IMR-90 (cell line): ENCODE data around the gene HOXD13. TPM values are rescaled to one million over a fixed set of nuclear protein-coding genes. Genes with fewer than 3 reads are reported as not detected.

Experiments
- ATAC-seq: fragments of 200-7000 bp; cut with Tn5 transposase; 2 replicates; pipeline ENCODE4 v1.9.1; 2020; ENCODE audit warnings: low read depth, mild to moderate bottlenecking, moderate library complexity
- BruUV-seq: library from RNA; stranded (reverse); fragments of 400-500 nt; replicated peaks from 2 replicates; lab custom pipeline; 2021; lab: Mats Ljungman, UMichigan
- CTCF ChIA-PET: fragments of 300-600 bp; formaldehyde crosslinking; extraction: SDS; loops from one replicate; lab custom pipeline; 2021; ENCODE audit warnings: antibody characterized with exemption; lab: Yijun Ruan, JAX
- POLR2A ChIA-PET: fragments of 300-600 bp; sonication (Branson Sonifier 250); formaldehyde crosslinking; loops from one replicate; lab custom pipeline; 2022; ENCODE audit warnings: antibody characterized with exemption; ENCODE audit not compliant: unreplicated experiment; lab: Charles Lee
- DNase-seq: peaks from one replicate; pipeline ENCODE4 v3.0.0; 2013
- H2AFZ ChIP-seq: replicated peaks from 2 replicates; pipeline ENCODE3; 2013; ENCODE audit warnings: low read length, mild to moderate bottlenecking; ENCODE audit not compliant: poor library complexity
- H2AK5ac ChIP-seq: 2 replicates; pipeline ENCODE4 v1.6.1; 2013; ENCODE audit warnings: low read depth, low read length, inconsistent platforms
- H2AK9ac ChIP-seq: replicated peaks from 2 replicates; pipeline ENCODE3; 2013; ENCODE audit warnings: mild to moderate bottlenecking, low read depth, low read length, moderate library complexity; ENCODE audit not compliant: poor library complexity
- H2BK120ac ChIP-seq: 2 replicates; pipeline ENCODE4 v1.6.1; 2013; ENCODE audit warnings: low read depth, low read length, inconsistent platforms
- H2BK15ac ChIP-seq: 3 replicates; pipeline ENCODE4 v1.6.1; 2013; ENCODE audit warnings: low read depth, low read length, inconsistent platforms
- H2BK20ac ChIP-seq: 2 replicates; pipeline ENCODE4 v1.6.1; 2013; ENCODE audit warnings: low read depth, mild to moderate bottlenecking, inconsistent platforms, low read length, moderate library complexity
- H2BK5ac ChIP-seq: 2 replicates; pipeline ENCODE4 v1.6.1; 2013; ENCODE audit warnings: mild to moderate bottlenecking, low read depth, low read length, inconsistent platforms; ENCODE audit not compliant: poor library complexity, severe bottlenecking
- H3K14ac ChIP-seq: replicated peaks from 2 replicates; pipeline ENCODE4 v1.6.1; 2013; ENCODE audit warnings: low read depth, low read length, inconsistent platforms
- H3K18ac ChIP-seq: 2 replicates; pipeline ENCODE4 v1.6.1; 2013; ENCODE audit warnings: low read depth, low read length, control low read depth
- H3K23ac ChIP-seq: 2 replicates; pipeline ENCODE4 v1.6.1; 2013; ENCODE audit warnings: low read depth, low read length, inconsistent platforms
- H3K27ac ChIP-seq: 2 replicates; pipeline ENCODE4 v1.5.1; 2013; ENCODE audit warnings: mild to moderate bottlenecking, control low read depth, low read length; ENCODE audit not compliant: insufficient read depth
- H3K27me3 ChIP-seq: 2 replicates; pipeline ENCODE4 v1.6.1; 2013; ENCODE audit warnings: low read length; ENCODE audit not compliant: control insufficient read depth, insufficient read depth
- H3K36me3 ChIP-seq: 2 replicates; pipeline ENCODE4 v1.6.1; 2013; ENCODE audit warnings: low read length, mixed read lengths; ENCODE audit not compliant: control insufficient read depth, insufficient read depth
- H3K4ac ChIP-seq: 2 replicates; pipeline ENCODE4 v1.6.1; 2013; ENCODE audit warnings: low read depth, low read length, inconsistent platforms
- H3K4me1 ChIP-seq: 2 replicates; pipeline ENCODE4 v1.6.1; 2013; ENCODE audit warnings: low read length, mixed read lengths; ENCODE audit not compliant: control insufficient read depth, insufficient read depth
- H3K4me2 ChIP-seq: 2 replicates; pipeline ENCODE4 v1.6.1; 2013; ENCODE audit warnings: low read depth, mild to moderate bottlenecking, control low read depth, low read length, moderate library complexity
- H3K4me3 ChIP-seq: 2 replicates; pipeline ENCODE4 v1.5.1; 2013; ENCODE audit warnings: low read depth, mild to moderate bottlenecking, control low read depth, low read length, moderate library complexity; ENCODE audit not compliant: insufficient read depth
- H3K56ac ChIP-seq: 2 replicates; pipeline ENCODE4 v1.6.1; 2013; ENCODE audit warnings: low read length, inconsistent platforms; ENCODE audit not compliant: insufficient read depth; ENCODE audit errors: extremely low read depth
- H3K79me1 ChIP-seq, 2 experiments: 2 replicates each; pipeline ENCODE4 v1.6.1; 2013; ENCODE audit warnings: low read length in 2 of 2, inconsistent platforms in 1 of 2, low read depth in 1 of 2
- H3K9ac ChIP-seq: 2 replicates; pipeline ENCODE4 v1.6.1; 2013; ENCODE audit warnings: low read depth, low read length, control low read depth
- H3K9me1 ChIP-seq: 2 replicates; pipeline ENCODE4 v1.6.1; 2013; ENCODE audit warnings: low read length, inconsistent platforms; ENCODE audit not compliant: insufficient read depth
- H3K9me3 ChIP-seq: 2 replicates; pipeline ENCODE4 v1.6.1; 2013; ENCODE audit warnings: low read length; ENCODE audit not compliant: control insufficient read depth, insufficient read depth
- H4K20me1 ChIP-seq: 2 replicates; pipeline ENCODE4 v1.6.1; 2013; ENCODE audit warnings: low read length, inconsistent platforms; ENCODE audit not compliant: insufficient read depth
- H4K5ac ChIP-seq: 2 replicates; pipeline ENCODE4 v1.6.1; 2013; ENCODE audit warnings: mild to moderate bottlenecking, low read depth, low read length, control low read depth
- H4K8ac ChIP-seq, 2 experiments: 2 replicates each; pipeline ENCODE4 v1.6.1; 2013; ENCODE audit warnings: low read depth in 2 of 2, low read length in 2 of 2, control low read depth in 1 of 2, inconsistent platforms in 1 of 2
- H4K91ac ChIP-seq: 2 replicates; pipeline ENCODE4 v1.6.1; 2013; ENCODE audit warnings: low read depth, low read length, inconsistent platforms; ENCODE audit not compliant: insufficient read depth
- BHLHE40 ChIP-seq: fragments of 150-350 bp; IDR thresholded peaks from 2 replicates; pipeline ENCODE4 v1.6.1; 2016; ENCODE audit warnings: mild to moderate bottlenecking, low read depth, low read length
- CEBPB ChIP-seq: IDR thresholded peaks from 2 replicates; pipeline ENCODE4 v1.6.1; 2012; ENCODE audit warnings: low read depth, low read length, improper control_type of control experiment
- CHD1 ChIP-seq: IDR thresholded peaks from 2 replicates; pipeline ENCODE4 v1.6.1; 2012; ENCODE audit warnings: low read depth, low read length, improper control_type of control experiment
- CTCF ChIP-seq: conservative IDR thresholded peaks from 2 replicates; pipeline ENCODE4 v1.5.1; 2012; ENCODE audit warnings: mild to moderate bottlenecking, low read depth, low read length, improper control_type of control experiment
- ELK1 ChIP-seq: fragments of 150-350 bp; IDR thresholded peaks from 2 replicates; pipeline ENCODE4 v1.6.1; 2016; ENCODE audit warnings: low read depth, mild to moderate bottlenecking, low read length, moderate library complexity, borderline replicate concordance
- FOS ChIP-seq: fragments of 150-350 bp; IDR thresholded peaks from 2 replicates; pipeline ENCODE4 v1.6.1; 2016; ENCODE audit warnings: low read depth, low read length
- MAFK ChIP-seq: IDR thresholded peaks from 2 replicates; pipeline ENCODE4 v1.6.1; 2012; ENCODE audit warnings: low read depth, low read length, improper control_type of control experiment
- MAZ ChIP-seq: IDR thresholded peaks from 2 replicates; pipeline ENCODE4 v1.6.1; 2012; ENCODE audit warnings: low read depth, mild to moderate bottlenecking, low read length, improper control_type of control experiment, moderate library complexity, borderline replicate concordance
- RAD21 ChIP-seq: IDR thresholded peaks from 2 replicates; pipeline ENCODE4 v1.6.1; 2012; ENCODE audit warnings: low read length, improper control_type of control experiment
- RCOR1 ChIP-seq: IDR thresholded peaks from 2 replicates; pipeline ENCODE4 v1.6.1; 2012; ENCODE audit warnings: mild to moderate bottlenecking, low read length, improper control_type of control experiment; ENCODE audit not compliant: insufficient replicate concordance
- RFX5 ChIP-seq: IDR thresholded peaks from 2 replicates; pipeline ENCODE4 v1.8.0; 2012; ENCODE audit warnings: low read depth, mild to moderate bottlenecking, low read length, moderate library complexity
- SMC3 ChIP-seq: fragments of 150-350 bp; IDR thresholded peaks from 2 replicates; pipeline ENCODE4 v1.6.1; 2016; ENCODE audit warnings: low read depth, mild to moderate bottlenecking, antibody characterized with exemption, low read length, moderate library complexity
- USF2 ChIP-seq: fragments of 150-350 bp; IDR thresholded peaks from 2 replicates; pipeline ENCODE4 v1.6.1; 2017; ENCODE audit warnings: mild to moderate bottlenecking, antibody characterized with exemption, low read length, low read depth
- WGBS, 2 experiments: methylation state at CpG; one replicate each; pipeline versions ENCODE4 v1.1.5 to v1.1.7; 2013; ENCODE audit warnings: missing lambda C conversion rate in 2 of 2; ENCODE audit not compliant: insufficient read length in 1 of 2; ENCODE audit errors: extremely low coverage in 2 of 2; 5-methylcytosine and 5-hydroxymethylcytosine counted together
- dilution Hi-C: fragments of 300-500 bp; cut with HindIII; formaldehyde crosslinking; loops from one replicate; pipeline ENCODE4 v1.14.3; 2018; ENCODE audit warnings: low sequenced_read_pairs; ENCODE audit not compliant: unreplicated experiment
- in situ Hi-C: fragments of 300-500 bp; cut with MboI; formaldehyde crosslinking; loops from 3 replicates; pipeline ENCODE4 v1.14.3; 2019; ENCODE audit warnings: low sequenced_read_pairs, inconsistent platforms, mixed read lengths
- intact Hi-C: fragments of 100-400 bp; cut with micrococcal nuclease; formaldehyde crosslinking; loops from 2 replicates; pipeline ENCODE4 v1.10.0; 2022
- polyA plus RNA-seq, 3 experiments: library from polyadenylated mRNA; depleted of rRNA; stranded (reverse); fragments of >200 nt; gene quantifications; 2 replicates each; pipeline ENCODE4 v1.2.3, GENCODE V29; 2012; ENCODE audit warnings: low replicate concordance in 1 of 3
- total RNA-seq: library from RNA; depleted of rRNA; stranded (reverse); fragments of >200 nt; gene quantifications from 2 replicates; pipeline ENCODE4 v1.2.3, GENCODE V29; 2012

HOXD13 gene
- total and polyA plus RNA-seq, 2 of the 4 experiments (the other 2 are of a cell fraction): not detected

GRCh38 chr2:176110415-176111308, 18.1 kb downstream of the HOXD13 start:
- no peak overlapping the region for H2BK20ac ChIP-seq

More at GRCh38 chr2:176110415-176111308, 18.1 kb downstream of the HOXD13 start:
- H3K9ac ChIP-seq: no peak overlapping the region
- H3K23ac ChIP-seq: no peak overlapping the region
- dilution Hi-C loops: no loop called here
- WGBS, 2 experiments: no CpG with 5 or more reads among the region's 7 CpGs
- no peak for TF ChIP-seq MAZ
- no peak for TF ChIP-seq BHLHE40
- TF ChIP-seq SMC3: no peak
- TF ChIP-seq RCOR1: no peak
- no peak for TF ChIP-seq RAD21
- no peak for TF ChIP-seq USF2
- TF ChIP-seq ELK1: no peak
- no peak for TF ChIP-seq FOS
- no peak for TF ChIP-seq RFX5
- no peak for TF ChIP-seq CHD1
- TF ChIP-seq CTCF: no peak
- TF ChIP-seq MAFK: no peak
- no peak for TF ChIP-seq CEBPB
- H2BK120ac ChIP-seq: no peak overlapping the region
- no peak overlapping the region for H3K14ac ChIP-seq
- no peaks in the 10 kb centered on the region for H3K9me1 ChIP-seq
- no peak for ATAC-seq
- H2BK5ac ChIP-seq: no peak overlapping the region
- no peak overlapping the region for H3K4me3 ChIP-seq
- H3K9me3 ChIP-seq: peaks cover 5% of the 10 kb centered on the region
- in situ Hi-C loops: no loop called here
- H3K4me1 ChIP-seq: no peaks in the 10 kb centered on the region
- BruUV-seq: no TSS peak
- H3K56ac ChIP-seq: no peak overlapping the region
- H3K4ac ChIP-seq: no peak overlapping the region
- DNase-seq: no peak
- H3K4me2 ChIP-seq: no peak overlapping the region
- H2AK5ac ChIP-seq: no peak overlapping the region
- H2AK9ac ChIP-seq: no peak overlapping the region
- no peaks in the 10 kb centered on the region for H4K20me1 ChIP-seq
- no peak overlapping the region for H4K5ac ChIP-seq
- no peak overlapping the region for H2BK15ac ChIP-seq
- ChIA-PET POLR2A (no interaction called here), CTCF (interaction anchor here (0.6 to 1.3 kb wide), 5 partner anchors 13 to 543 kb away, joined by 3 to 4 read pairs (median 3); no protein-coding TSS in a partner anchor)
- no peak overlapping the region for H2AFZ ChIP-seq
- no peak overlapping the region for H4K91ac ChIP-seq
- intact Hi-C loops: loop anchor here (1.0 kb wide), 1 partner anchor 25 kb away; no protein-coding TSS in a partner anchor
- H3K27me3 ChIP-seq: peaks cover 89% of the 10 kb centered on the region
- H4K8ac ChIP-seq: no peak overlapping the region
- no peaks in the 10 kb centered on the region for H3K79me1 ChIP-seq
- no peak overlapping the region for H3K18ac ChIP-seq
- H3K27ac ChIP-seq: no peak overlapping the region
- H3K36me3 ChIP-seq: no peaks in the 10 kb centered on the region
